Amniotic stem cell (primary cell): ENCODE results near the gene AMACR.
"Not testable (repeated sequence)": the region's sequence is repeated elsewhere in the genome, so short reads cannot be mapped to it uniquely, and the experiment has no call there.

Source experiments
- DNase-seq: peaks from one replicate; lab custom pipeline; 2025; lab: John Stamatoyannopoulos, UW

AMACR gene

GRCh38 chr5:33966805-33967204 is 41.0 kb downstream of the AMACR start:
- no peak for DNase-seq

DNA sequence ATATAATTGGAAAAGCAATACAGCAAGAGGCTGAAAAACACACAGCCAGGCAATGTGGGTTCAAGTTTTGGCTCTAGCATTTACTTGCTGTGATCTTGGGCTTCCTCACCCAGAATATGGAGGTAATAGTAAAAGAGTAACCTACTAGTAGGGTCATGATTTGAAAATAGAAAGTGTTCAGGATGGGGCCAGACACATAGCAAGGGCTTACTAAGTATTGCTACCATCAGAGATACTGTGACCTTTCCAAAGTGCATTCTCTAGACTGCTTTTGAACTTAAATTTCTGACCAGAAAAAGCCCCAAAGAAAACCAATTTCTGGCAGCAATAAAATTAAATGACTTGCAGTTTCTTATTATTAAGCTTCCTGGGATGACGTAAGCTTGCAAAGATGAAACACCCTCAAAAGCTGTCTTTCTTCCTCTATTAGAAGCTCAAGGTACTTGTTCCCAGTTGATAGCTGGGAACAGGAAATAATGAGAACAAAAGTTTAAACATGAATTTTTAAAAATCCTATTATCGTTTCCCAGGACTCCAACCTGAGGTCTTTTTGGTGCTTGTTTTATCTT is 43.6 kb downstream of the AMACR start:
- DNase-seq = no peak

GRCh38 chr5:33958176-33958575 is 49.7 kb downstream of the AMACR start:
- DNase-seq = no peak

DNA sequence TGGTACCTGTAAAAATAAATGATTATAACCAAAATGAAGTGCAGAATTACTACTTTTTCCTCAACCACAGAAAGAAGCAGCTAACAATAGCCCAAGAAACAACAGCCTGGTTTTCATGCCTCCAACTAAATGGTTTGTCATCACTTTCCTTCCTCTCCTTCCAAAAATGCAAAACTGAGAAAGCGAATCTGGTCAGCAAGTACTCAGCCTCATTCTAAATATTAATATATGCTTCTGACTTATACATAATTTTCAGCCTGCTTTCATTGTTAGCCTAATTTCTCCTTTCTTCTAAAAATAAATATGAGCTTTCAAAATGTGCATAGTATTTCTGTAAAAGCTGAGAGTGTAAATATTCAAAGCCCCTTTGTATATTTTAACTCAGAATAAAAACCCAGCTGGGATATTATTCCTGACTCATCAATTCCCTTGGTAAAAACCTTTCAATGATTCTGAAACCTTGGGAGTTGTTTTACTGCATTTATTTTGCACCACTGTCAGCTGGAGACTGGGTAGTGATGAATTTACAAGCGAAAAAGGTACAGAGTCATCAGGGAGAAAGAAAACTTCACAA is 50.2 kb downstream of the AMACR start:
- no peak for DNase-seq

DNA sequence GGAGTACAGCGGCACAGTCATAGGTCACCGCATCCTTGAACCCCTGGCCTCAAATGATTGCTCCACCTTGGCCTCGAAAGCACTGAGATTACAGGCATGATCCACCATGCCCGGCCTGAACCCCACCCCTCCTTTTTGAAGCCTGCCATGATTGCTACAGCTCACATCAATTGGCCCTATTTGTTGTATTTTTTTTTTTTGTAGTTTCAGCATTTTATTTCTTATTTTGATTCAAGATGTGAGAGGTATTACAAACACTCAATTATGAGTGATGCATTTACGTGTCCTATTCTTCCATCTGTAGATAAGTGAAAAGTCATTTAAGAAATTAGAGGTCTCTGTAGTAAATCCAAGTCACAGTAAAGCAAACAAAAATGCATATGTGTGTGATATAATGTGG is 55.7 kb downstream of the AMACR start:
- DNase-seq = not testable (repeated sequence)

DNA sequence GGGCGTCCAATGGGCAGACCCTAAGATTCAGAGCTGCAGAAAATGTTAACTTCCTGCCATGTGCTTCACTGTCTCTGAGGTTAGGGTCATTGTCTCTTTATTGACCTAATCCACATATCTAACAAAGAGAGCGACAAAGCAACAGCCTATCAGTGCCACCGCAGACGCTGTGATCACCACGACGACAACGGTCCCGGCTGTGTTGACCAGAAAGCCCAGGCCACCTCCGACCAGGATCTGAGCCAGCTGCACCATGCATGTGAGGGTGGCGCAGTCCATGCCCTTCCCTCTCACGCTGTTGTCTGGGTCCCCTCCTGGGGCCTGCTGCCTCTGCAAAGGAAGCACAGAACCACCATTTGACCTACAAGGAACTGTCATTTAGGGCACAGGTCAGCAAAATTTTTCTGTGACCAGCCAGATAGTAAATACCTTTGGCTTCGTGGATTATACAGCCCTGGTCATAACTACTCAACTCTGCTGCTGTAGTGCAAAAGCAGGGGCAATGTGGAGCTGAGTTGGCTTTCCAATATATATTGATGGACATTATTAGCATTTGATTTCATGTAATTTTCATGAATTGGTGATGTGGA is 63.2 kb downstream of the AMACR start:
- DNase-seq = no peak

DNA sequence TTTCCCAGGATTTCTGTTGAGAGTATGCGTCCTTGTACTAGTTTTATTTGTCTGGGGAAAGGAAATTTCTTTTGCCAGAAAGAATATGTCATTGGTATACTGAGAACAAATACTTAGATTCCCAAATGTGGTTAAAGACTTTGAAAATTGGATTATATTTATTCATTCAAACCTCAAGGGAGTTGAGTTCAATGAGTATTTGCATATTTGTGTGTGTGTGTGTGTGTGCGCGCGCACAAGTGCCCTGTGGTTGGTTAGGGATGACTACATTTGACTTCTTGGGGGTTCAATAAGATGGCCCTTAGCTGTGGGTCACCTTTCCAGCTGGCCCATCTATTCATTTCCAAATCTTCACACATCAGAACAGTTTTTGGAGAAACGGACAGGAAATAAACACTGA is 66.8 kb downstream of the AMACR start:
- no peak for DNase-seq

- DNase-seq = no peak
These were observed 68.1 kb downstream of the AMACR start for GRCh38 chr5:33939556-33940262.

GRCh38 chr5:33938881-33939280 is 69.0 kb downstream of the AMACR start:
- DNase-seq = no peak

- DNase-seq = no peak
These were observed 69.4 kb downstream of the AMACR start for GRCh38 chr5:33938507-33938796.

- no peak for DNase-seq
These were observed 69.9 kb downstream of the AMACR start for GRCh38 chr5:33937707-33938506.

DNA sequence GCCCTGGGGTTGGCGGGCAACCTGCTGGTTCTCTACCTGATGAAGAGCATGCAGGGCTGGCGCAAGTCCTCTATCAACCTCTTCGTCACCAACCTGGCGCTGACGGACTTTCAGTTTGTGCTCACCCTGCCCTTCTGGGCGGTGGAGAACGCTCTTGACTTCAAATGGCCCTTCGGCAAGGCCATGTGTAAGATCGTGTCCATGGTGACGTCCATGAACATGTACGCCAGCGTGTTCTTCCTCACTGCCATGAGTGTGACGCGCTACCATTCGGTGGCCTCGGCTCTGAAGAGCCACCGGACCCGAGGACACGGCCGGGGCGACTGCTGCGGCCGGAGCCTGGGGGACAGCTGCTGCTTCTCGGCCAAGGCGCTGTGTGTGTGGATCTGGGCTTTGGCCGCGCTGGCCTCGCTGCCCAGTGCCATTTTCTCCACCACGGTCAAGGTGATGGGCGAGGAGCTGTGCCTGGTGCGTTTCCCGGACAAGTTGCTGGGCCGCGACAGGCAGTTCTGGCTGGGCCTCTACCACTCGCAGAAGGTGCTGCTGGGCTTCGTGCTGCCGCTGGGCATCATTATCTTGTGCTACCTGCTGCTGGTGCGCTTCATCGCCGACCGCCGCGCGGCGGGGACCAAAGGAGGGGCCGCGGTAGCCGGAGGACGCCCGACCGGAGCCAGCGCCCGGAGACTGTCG is 70.7 kb downstream of the AMACR start:
- no peak for DNase-seq

- DNase-seq = no peak
These were observed 71.4 kb downstream of the AMACR start, which contains the start of gene RXFP3 for GRCh38 chr5:33936381-33937016. Gene RXFP3 (plus strand): TSS chr5:33936386. CDS start chr5:33936741, 355 bp downstream.
